ENCODE measurements around the gene KRT36.

The KRT36 gene

GRCh38 chr17:41498276-41498675 is 8.6 kb upstream of the KRT36 start:
- H3K4me1 ChIP-seq (ENCODE audit: control insufficient read depth, insufficient read depth, low read length): peaks cover 22% of the 10 kb centered on the region
- H3K9me3 ChIP-seq (ENCODE audit: control insufficient read depth, insufficient read depth, low read length): no peaks in the 10 kb centered on the region
- no peak overlapping the region for H3K4me3 ChIP-seq (ENCODE audit: low read depth, low read length)
- no peaks in the 10 kb centered on the region for H3K36me3 ChIP-seq (ENCODE audit: control insufficient read depth, insufficient read depth, low read length)
- no peak overlapping the region for H3K27ac ChIP-seq (ENCODE audit: low read depth, low read length)
- H3K27me3 ChIP-seq (ENCODE audit: control insufficient read depth, insufficient read depth, low read length): no peaks in the 10 kb centered on the region
- H3K9ac ChIP-seq (ENCODE audit: low read depth, low read length): no peak overlapping the region

GRCh38 chr17:41496803-41497484 is 7.2 kb upstream of the KRT36 start:
- no peaks in the 10 kb centered on the region for H3K36me3 ChIP-seq (ENCODE audit: control insufficient read depth, insufficient read depth, low read length)
- no peak overlapping the region for H3K9ac ChIP-seq (ENCODE audit: low read depth, low read length)
- no peak overlapping the region for H3K4me3 ChIP-seq (ENCODE audit: low read depth, low read length)
- no peaks in the 10 kb centered on the region for H3K27me3 ChIP-seq (ENCODE audit: control insufficient read depth, insufficient read depth, low read length)
- H3K27ac ChIP-seq (ENCODE audit: low read depth, low read length): no peak overlapping the region
- no peaks in the 10 kb centered on the region for H3K9me3 ChIP-seq (ENCODE audit: control insufficient read depth, insufficient read depth, low read length)
- peaks cover 22% of the 10 kb centered on the region for H3K4me1 ChIP-seq (ENCODE audit: control insufficient read depth, insufficient read depth, low read length)

GRCh38 chr17:41494524-41494923 is 4.8 kb upstream of the KRT36 start:
- Histone ChIP-seq H3K27ac (ENCODE audit: low read depth, low read length) (no peak overlapping the region), H3K9me3 (ENCODE audit: control insufficient read depth, insufficient read depth, low read length) (no peaks in the 10 kb centered on the region), H3K4me3 (ENCODE audit: low read depth, low read length) (no peak overlapping the region), H3K27me3 (ENCODE audit: control insufficient read depth, insufficient read depth, low read length) (no peaks in the 10 kb centered on the region), H3K4me1 (ENCODE audit: control insufficient read depth, insufficient read depth, low read length) (0 out of 2 replicates have a peak, but pooled peaks cover 5% of the 10 kb centered on the region), H3K9ac (ENCODE audit: low read depth, low read length) (no peak overlapping the region), H3K36me3 (ENCODE audit: control insufficient read depth, insufficient read depth, low read length) (no peaks in the 10 kb centered on the region)

- no peaks in the 10 kb centered on the region for H3K27me3 ChIP-seq (ENCODE audit: control insufficient read depth, insufficient read depth, low read length)
- no peaks in the 10 kb centered on the region for H3K9me3 ChIP-seq (ENCODE audit: control insufficient read depth, insufficient read depth, low read length)
- H3K4me1 ChIP-seq (ENCODE audit: control insufficient read depth, insufficient read depth, low read length): 0 out of 2 replicates have a peak, but pooled peaks cover 3% of the 10 kb centered on the region
- H3K9ac ChIP-seq (ENCODE audit: low read depth, low read length): no peak overlapping the region
- no peak overlapping the region for H3K4me3 ChIP-seq (ENCODE audit: low read depth, low read length)
- no peaks in the 10 kb centered on the region for H3K36me3 ChIP-seq (ENCODE audit: control insufficient read depth, insufficient read depth, low read length)
- H3K27ac ChIP-seq (ENCODE audit: low read depth, low read length): no peak overlapping the region
Measured at GRCh38 chr17:41492771-41493170, 3.1 kb upstream of the KRT36 start.

GRCh38 chr17:41492351-41492750 is 2.6 kb upstream of the KRT36 start:
- Histone ChIP-seq H3K9me3 (ENCODE audit: control insufficient read depth, insufficient read depth, low read length) (no peaks in the 10 kb centered on the region), H3K4me3 (ENCODE audit: low read depth, low read length) (no peak overlapping the region), H3K36me3 (ENCODE audit: control insufficient read depth, insufficient read depth, low read length) (no peaks in the 10 kb centered on the region), H3K27me3 (ENCODE audit: control insufficient read depth, insufficient read depth, low read length) (no peaks in the 10 kb centered on the region), H3K4me1 (ENCODE audit: control insufficient read depth, insufficient read depth, low read length) (0 out of 2 replicates have a peak, but pooled peaks cover 3% of the 10 kb centered on the region), H3K9ac (ENCODE audit: low read depth, low read length) (no peak overlapping the region), H3K27ac (ENCODE audit: low read depth, low read length) (no peak overlapping the region)

- Histone ChIP-seq H3K4me3 (ENCODE audit: low read depth, low read length) (no peak overlapping the region), H3K9me3 (ENCODE audit: control insufficient read depth, insufficient read depth, low read length) (no peaks in the 10 kb centered on the region), H3K27ac (ENCODE audit: low read depth, low read length) (no peak overlapping the region), H3K4me1 (ENCODE audit: control insufficient read depth, insufficient read depth, low read length) (no peaks in the 10 kb centered on the region), H3K36me3 (ENCODE audit: control insufficient read depth, insufficient read depth, low read length) (no peaks in the 10 kb centered on the region), H3K27me3 (ENCODE audit: control insufficient read depth, insufficient read depth, low read length) (no peaks in the 10 kb centered on the region; the same call in 1 of the 2 replicates), H3K9ac (ENCODE audit: low read depth, low read length) (no peak overlapping the region)
Measured at GRCh38 chr17:41491476-41491875, 1.8 kb upstream of the KRT36 start.

- Histone ChIP-seq H3K9ac (ENCODE audit: low read depth, low read length) (no peak overlapping the region), H3K4me1 (ENCODE audit: control insufficient read depth, insufficient read depth, low read length) (no peaks in the 10 kb centered on the region), H3K4me3 (ENCODE audit: low read depth, low read length) (no peak overlapping the region), H3K27ac (ENCODE audit: low read depth, low read length) (no peak overlapping the region), H3K9me3 (ENCODE audit: control insufficient read depth, insufficient read depth, low read length) (no peaks in the 10 kb centered on the region), H3K27me3 (ENCODE audit: control insufficient read depth, insufficient read depth, low read length) (no peaks in the 10 kb centered on the region; the same call in 1 of the 2 replicates), H3K36me3 (ENCODE audit: control insufficient read depth, insufficient read depth, low read length) (no peaks in the 10 kb centered on the region)
Measured at GRCh38 chr17:41490000-41490990, 585 bp upstream of the KRT36 start.

- no peaks in the 10 kb centered on the region for H3K9me3 ChIP-seq (ENCODE audit: control insufficient read depth, insufficient read depth, low read length)
- no peak overlapping the region for H3K4me3 ChIP-seq (ENCODE audit: low read depth, low read length)
- H3K4me1 ChIP-seq (ENCODE audit: control insufficient read depth, insufficient read depth, low read length): no peaks in the 10 kb centered on the region
- no peaks in the 10 kb centered on the region; the same call in 1 of the 2 replicates for H3K27me3 ChIP-seq (ENCODE audit: control insufficient read depth, insufficient read depth, low read length)
- H3K9ac ChIP-seq (ENCODE audit: low read depth, low read length): no peak overlapping the region
- no peak overlapping the region for H3K27ac ChIP-seq (ENCODE audit: low read depth, low read length)
- H3K36me3 ChIP-seq (ENCODE audit: control insufficient read depth, insufficient read depth, low read length): no peaks in the 10 kb centered on the region
Measured at GRCh38 chr17:41486809-41487530, 2.7 kb downstream of the KRT36 start.

GRCh38 chr17:41486316-41486715 is 3.4 kb downstream of the KRT36 start:
- H3K27ac ChIP-seq (ENCODE audit: low read depth, low read length): no peak overlapping the region
- H3K4me1 ChIP-seq (ENCODE audit: control insufficient read depth, insufficient read depth, low read length): no peaks in the 10 kb centered on the region
- no peak overlapping the region for H3K4me3 ChIP-seq (ENCODE audit: low read depth, low read length)
- no peaks in the 10 kb centered on the region for H3K9me3 ChIP-seq (ENCODE audit: control insufficient read depth, insufficient read depth, low read length)
- no peak overlapping the region for H3K9ac ChIP-seq (ENCODE audit: low read depth, low read length)
- H3K36me3 ChIP-seq (ENCODE audit: control insufficient read depth, insufficient read depth, low read length): no peaks in the 10 kb centered on the region
- H3K27me3 ChIP-seq (ENCODE audit: control insufficient read depth, insufficient read depth, low read length): no peaks in the 10 kb centered on the region; the same call in 1 of the 2 replicates

GRCh38 chr17:41484920-41485904 is 4.5 kb downstream of the KRT36 start:
- no peaks in the 10 kb centered on the region for H3K9me3 ChIP-seq (ENCODE audit: control insufficient read depth, insufficient read depth, low read length)
- H3K27me3 ChIP-seq (ENCODE audit: control insufficient read depth, insufficient read depth, low read length): no peaks in the 10 kb centered on the region; the same call in 1 of the 2 replicates
- no peak overlapping the region for H3K9ac ChIP-seq (ENCODE audit: low read depth, low read length)
- no peak overlapping the region for H3K27ac ChIP-seq (ENCODE audit: low read depth, low read length)
- no peaks in the 10 kb centered on the region for H3K36me3 ChIP-seq (ENCODE audit: control insufficient read depth, insufficient read depth, low read length)
- no peaks in the 10 kb centered on the region for H3K4me1 ChIP-seq (ENCODE audit: control insufficient read depth, insufficient read depth, low read length)
- no peak overlapping the region for H3K4me3 ChIP-seq (ENCODE audit: low read depth, low read length)
